ENCODE results near the gene RPL5.

GRCh38 chr1:92843429-92844352, 11.9 kb downstream of the RPL5 start:
- TF ChIP-seq ZNF8 (CRISPR knock-in tag; IDR thresholded peaks at IDR 0.05), result no peak
- no peak for TF ChIP-seq POU6F1 (CRISPR knock-in tag; IDR thresholded peaks at IDR 0.05; ENCODE audit: borderline replicate concordance, low read depth)
- TF ChIP-seq ZNF565 (CRISPR knock-in tag; conservative IDR thresholded peaks at IDR 0.05; ENCODE audit: low read depth), result no peak
- TF ChIP-seq BACH2 (CRISPR knock-in tag; IDR thresholded peaks at IDR 0.05; ENCODE audit: borderline replicate concordance), result no peak
- no peak for TF ChIP-seq GLIS3 (CRISPR knock-in tag; IDR thresholded peaks at IDR 0.05)
- no peak for TF ChIP-seq PATZ1 (CRISPR knock-in tag; IDR thresholded peaks at IDR 0.05; ENCODE audit: borderline replicate concordance)
- no peak for TF ChIP-seq CREB5 (CRISPR knock-in tag; IDR thresholded peaks at IDR 0.05; ENCODE audit: low read depth)
- TF ChIP-seq ZFP30 (CRISPR knock-in tag; IDR thresholded peaks at IDR 0.05), result no peak
- no peak for TF ChIP-seq ARNTL (CRISPR knock-in tag; IDR thresholded peaks at IDR 0.05; ENCODE audit: borderline replicate concordance, low read depth)
- no peak for TF ChIP-seq RARB (CRISPR knock-in tag; IDR thresholded peaks at IDR 0.05)
- TF ChIP-seq OSR1 (CRISPR knock-in tag; IDR thresholded peaks at IDR 0.05), result no peak
- TF ChIP-seq CSDC2 (CRISPR knock-in tag; IDR thresholded peaks at IDR 0.05), result no peak
